Measurements from ENCODE around the gene ZMYND19.
"Not testable (repeated sequence)": the region's sequence is repeated elsewhere in the genome, so short reads cannot be mapped to it uniquely, and the experiment has no call there.

Gene ZMYND19

GRCh38 chr9:137588891-137589290 is 1.4 kb downstream of the ZMYND19 start:
- no peak for DNase-seq (ENCODE audit: low spot score)

GRCh38 chr9:137588311-137588710 is 2.0 kb downstream of the ZMYND19 start:
- no peak for DNase-seq (ENCODE audit: low spot score)

GRCh38 chr9:137586854-137587253 is 3.5 kb downstream of the ZMYND19 start:
- DNase-seq (ENCODE audit: low spot score): no peak

GRCh38 chr9:137583957-137584356 is 6.4 kb downstream of the ZMYND19 start:
- no peak for DNase-seq (ENCODE audit: low spot score)

- DNase-seq (ENCODE audit: low spot score): no peak
These were observed 7.0 kb downstream of the ZMYND19 start for GRCh38 chr9:137583347-137583746.

- DNase-seq (ENCODE audit: low spot score): no peak
These were observed 7.9 kb downstream of the ZMYND19 start for GRCh38 chr9:137582286-137582860.

- DNase-seq (ENCODE audit: low spot score): no peak
These were observed 8.7 kb downstream of the ZMYND19 start for GRCh38 chr9:137581361-137582285.

- DNase-seq (ENCODE audit: low spot score): no peak
These were observed 9.4 kb downstream of the ZMYND19 start for GRCh38 chr9:137580954-137581322.

- DNase-seq (ENCODE audit: low spot score): no peak
These were observed 9.9 kb downstream of the ZMYND19 start for GRCh38 chr9:137580209-137580953.

- DNase-seq (ENCODE audit: low spot score): no peak
These were observed 11.1 kb downstream of the ZMYND19 start for GRCh38 chr9:137579259-137579604.

- DNase-seq (ENCODE audit: low spot score): peak; percentile 98
These were observed 11.6 kb downstream of the ZMYND19 start, which contains the start of gene DPH7 for GRCh38 chr9:137578518-137579258. TSS of gene DPH7 (minus strand) at chr9:137578925. CDS start at chr9:137578777, 148 bp downstream.

GRCh38 chr9:137575716-137576411 is 14.4 kb downstream of the ZMYND19 start:
- no peak for DNase-seq (ENCODE audit: low spot score)

- DNase-seq (ENCODE audit: low spot score): no peak
These were observed 15.0 kb downstream of the ZMYND19 start for GRCh38 chr9:137575364-137575715.

GRCh38 chr9:137574192-137574591 is 16.1 kb downstream of the ZMYND19 start:
- DNase-seq (ENCODE audit: low spot score): no peak

GRCh38 chr9:137570566-137570965 is 19.7 kb downstream of the ZMYND19 start:
- no peak for DNase-seq (ENCODE audit: low spot score)

GRCh38 chr9:137569609-137570203 is 20.6 kb downstream of the ZMYND19 start:
- no peak for DNase-seq (ENCODE audit: low spot score)

- DNase-seq (ENCODE audit: low spot score): not testable (repeated sequence)
These were observed 21.9 kb downstream of the ZMYND19 start for GRCh38 chr9:137568445-137568844.

- no peak for DNase-seq (ENCODE audit: low spot score)
These were observed 25.4 kb downstream of the ZMYND19 start for GRCh38 chr9:137564817-137565411.

- no peak for DNase-seq (ENCODE audit: low spot score)
These were observed 26.2 kb downstream of the ZMYND19 start for GRCh38 chr9:137564134-137564533.

GRCh38 chr9:137558127-137558526 is 32.2 kb downstream of the ZMYND19 start:
- no peak for DNase-seq (ENCODE audit: low spot score)
